Prostate gland (tissue), 2 donors: ENCODE results near the gene SEC61A1. TPM values are rescaled to one million over a fixed set of nuclear protein-coding genes. Genes with fewer than 3 reads are reported as not detected.

Experiments used
- DNase-seq: peaks from one replicate; pipeline ENCODE4 v3.0.0-alpha.2; 2019; ENCODE audit warnings: low spot score
- H3K27ac ChIP-seq, 2 donors: fragments of 200-600 bp; sonication (generic); 2 replicates each; pipeline ENCODE4 v1.5.1; 2017 to 2019
- H3K27me3 ChIP-seq: fragments of 200-600 bp; sonication (generic); replicated peaks from 2 replicates; pipeline ENCODE4 v1.5.1; 2019; ENCODE audit not compliant: insufficient read depth
- H3K36me3 ChIP-seq, 2 donors: fragments of 200-600 bp; sonication (generic); 1 replicate in 1 of 2; 2 replicates in 1 of 2; pipeline versions ENCODE4 v1.5.1 to v1.8.1; 2017 to 2019
- H3K4me1 ChIP-seq: fragments of 200-600 bp; sonication (generic); replicated peaks from 2 replicates; pipeline ENCODE4 v1.5.1; 2019
- H3K4me3 ChIP-seq, 2 donors: fragments of 200-600 bp; sonication (generic); 2 replicates each; pipeline ENCODE4 v1.5.1; 2017 to 2019
- H3K9me3 ChIP-seq: fragments of 200-600 bp; sonication (generic); 2 replicates; pipeline ENCODE4 v1.5.1; 2017
- CTCF ChIP-seq, 4 experiments: fragments of 200-600 bp in 2 of 4; fragments of 450-650 bp in 2 of 4; sonication (generic) in 2 of 4; IDR thresholded peaks; 1 replicate in 3 of 4; 2 replicates in 1 of 4; pipeline ENCODE4 v1.5.1; 2016 to 2019; ENCODE audit warnings: antibody characterized with exemption in 4 of 4, mild to moderate bottlenecking in 2 of 4, moderate library complexity in 2 of 4
- POLR2A ChIP-seq: fragments of 450-650 bp; IDR thresholded peaks from one replicate; pipeline ENCODE4 v1.6.1; 2016; ENCODE audit warnings: antibody characterized with exemption, mild to moderate bottlenecking
- POLR2AphosphoS5 ChIP-seq: sonication (generic); formaldehyde crosslinking; IDR thresholded peaks from one replicate; pipeline ENCODE4 v1.6.1; 2017; ENCODE audit warnings: antibody characterized with exemption
- WGBS: methylation state at CpG from one replicate; pipeline ENCODE4 v1.1.5; 2018; 5-methylcytosine and 5-hydroxymethylcytosine counted together
- intact Hi-C: fragments of 100-400 bp; cut with DNase I; formaldehyde crosslinking; loops from one replicate; pipeline ENCODE4 v1.14.2; 2022
- total RNA-seq, 2 donors: library from RNA; depleted of rRNA; stranded (reverse); fragments of >200 nt; gene quantifications; one replicate each; pipeline ENCODE4 v1.1.0, GENCODE V29; 2016

SEC61A1 gene
- total RNA-seq, 2 donors from 2014 or later, result 166 to 195 TPM

- H3K36me3 ChIP-seq, result peaks cover 0 to 4% of the 10 kb centered on the region in 2 donors
- intact Hi-C loops, result loop anchor here (10.0 kb wide), 1 partner anchor 380 kb away; the partner anchor contains the start of gene ABTB1
- H3K27me3 ChIP-seq, result no peaks in the 10 kb centered on the region
- H3K27ac ChIP-seq, result no peak overlapping the region
- H3K9me3 ChIP-seq, result no peaks in the 10 kb centered on the region
- peak overlapping the region in 1 of 2 donors; percentile 89 for H3K4me3 ChIP-seq
- TF ChIP-seq CTCF (IDR thresholded peaks at IDR 0.05) (no peak), POLR2A (no peak), POLR2AphosphoS5 (no peak)
- 58% methylated on average over 3 of the region's 3 CpGs for WGBS
- DNase-seq, result no peak
- peaks cover 6% of the 10 kb centered on the region for H3K4me1 ChIP-seq
Measured at GRCh38 chr3:128054367-128054766, 2.1 kb downstream of the SEC61A1 start.

- no peak overlapping the region for H3K4me3 ChIP-seq
- WGBS, result 82% methylated on average over 4 of the region's 4 CpGs
- no peak overlapping the region for H3K27ac ChIP-seq
- no peaks in the 10 kb centered on the region for H3K9me3 ChIP-seq
- peaks cover 6% of the 10 kb centered on the region for H3K4me1 ChIP-seq
- peaks cover 4 to 10% of the 10 kb centered on the region in 2 donors for H3K36me3 ChIP-seq
- intact Hi-C loops, result loop anchor here (10.0 kb wide), 1 partner anchor 381 kb away; the partner anchor contains the start of gene ABTB1
- H3K27me3 ChIP-seq, result no peaks in the 10 kb centered on the region
- DNase-seq, result no peak
- TF ChIP-seq CTCF (IDR thresholded peaks at IDR 0.05) (no peak), POLR2A (no peak), POLR2AphosphoS5 (no peak)
Measured at GRCh38 chr3:128056258-128056657, 4.0 kb downstream of the SEC61A1 start.

- Histone ChIP-seq H3K27me3 (no peaks in the 10 kb centered on the region), H3K9me3 (no peaks in the 10 kb centered on the region), H3K4me1 (no peaks in the 10 kb centered on the region), H3K36me3 (peaks cover 19 to 25% of the 10 kb centered on the region in 2 donors), H3K27ac (no peak overlapping the region), H3K4me3 (no peak overlapping the region)
- no peak for DNase-seq
- WGBS, result 65% methylated on average over 11 of the region's 11 CpGs
- TF ChIP-seq CTCF (IDR thresholded peaks at IDR 0.05) (no peak), POLR2AphosphoS5 (no peak), POLR2A (no peak)
- intact Hi-C loops, result no loop called here
Measured at GRCh38 chr3:128060473-128061381, 8.5 kb downstream of the SEC61A1 start.

- no peaks in the 10 kb centered on the region for H3K4me1 ChIP-seq
- no peaks in the 10 kb centered on the region for H3K27me3 ChIP-seq
- no peaks in the 10 kb centered on the region for H3K9me3 ChIP-seq
- intact Hi-C loops, result no loop called here
- H3K27ac ChIP-seq, result no peak overlapping the region
- no peak for TF ChIP-seq CTCF (IDR thresholded peaks at IDR 0.05)
- no peak for TF ChIP-seq POLR2AphosphoS5
- TF ChIP-seq POLR2A, result no peak
- H3K4me3 ChIP-seq, result no peak overlapping the region
- H3K36me3 ChIP-seq, result peaks cover 22 to 37% of the 10 kb centered on the region in 2 donors
- DNase-seq, result no peak
- WGBS, result 69% methylated on average over 8 of the region's 8 CpGs
Measured at GRCh38 chr3:128062033-128062745, 10.0 kb downstream of the SEC61A1 start.
